CD4-positive, alpha-beta T cell (primary cell): ENCODE measurements around the gene KLHL35. TPM values are rescaled to one million over a fixed set of nuclear protein-coding genes. Genes with fewer than 3 reads are reported as not detected.
"Not testable (repeated sequence)": the region's sequence is repeated elsewhere in the genome, so short reads cannot be mapped to it uniquely, and the experiment has no call there.

Source experiments
- ATAC-seq: fragments of 200-7000 bp; cut with Tn5 transposase; one replicate; pipeline ENCODE4 v1.10.0; 2022; ENCODE audit warnings: mild to moderate bottlenecking; ENCODE audit not compliant: poor library complexity
- CTCF ChIA-PET: fragments of 350-600 bp; sonication (Branson Sonifier 250); formaldehyde crosslinking; loops from one replicate; lab custom pipeline; 2021; ENCODE audit warnings: antibody characterized with exemption, inconsistent platforms; lab: Charles Lee
- POLR2A ChIA-PET: fragments of 350-600 bp; sonication (Branson Sonifier 250); formaldehyde crosslinking; loops from one replicate; lab custom pipeline; 2021; ENCODE audit warnings: antibody characterized with exemption, inconsistent platforms; lab: Charles Lee
- DNase-seq, 14 experiments: peaks; one replicate each; pipeline ENCODE4 v3.0.0-alpha.2; 2013 to 2020; ENCODE audit warnings: mixed read lengths in 2 of 14
- H3K27ac ChIP-seq, 2 donors: one replicate each; pipeline versions ENCODE4 v1.5.1 to v1.7.0; 2013; ENCODE audit warnings: low read length in 2 of 2, low read depth in 1 of 2, mild to moderate bottlenecking in 1 of 2
- H3K27me3 ChIP-seq, 2 experiments: 1 replicate in 1 of 2; 2 replicates in 1 of 2; pipeline versions ENCODE4 v1.6.1 to v1.7.0; 2013; ENCODE audit warnings: low read length in 2 of 2, control low read depth in 1 of 2, mild to moderate bottlenecking in 1 of 2, moderate library complexity in 1 of 2; ENCODE audit not compliant: insufficient read depth in 2 of 2, control insufficient read depth in 1 of 2
- H3K36me3 ChIP-seq: one replicate; pipeline ENCODE4 v1.6.1; 2013; ENCODE audit warnings: low read length, control low read depth; ENCODE audit not compliant: insufficient read depth
- H3K4me1 ChIP-seq: one replicate; pipeline ENCODE4 v1.6.1; 2013; ENCODE audit warnings: low read length, control low read depth; ENCODE audit not compliant: insufficient read depth
- H3K4me3 ChIP-seq: one replicate; pipeline ENCODE4 v1.5.1; 2013; ENCODE audit warnings: mild to moderate bottlenecking, low read length, moderate library complexity
- H3K9me3 ChIP-seq, 2 experiments: 1 replicate in 1 of 2; 2 replicates in 1 of 2; pipeline versions ENCODE4 v1.6.1 to v1.7.0; 2013; ENCODE audit warnings: low read length in 2 of 2, mild to moderate bottlenecking in 2 of 2, control low read depth in 1 of 2, moderate library complexity in 1 of 2; ENCODE audit not compliant: control insufficient read depth in 1 of 2, insufficient read depth in 1 of 2
- H3K27ac Mint-ChIP-seq: one replicate; pipeline ENCODE4 v1.8.0; 2020; ENCODE audit warnings: mixed read lengths
- H3K27me3 Mint-ChIP-seq: one replicate; pipeline ENCODE4 v1.8.0; 2021; ENCODE audit warnings: mixed read lengths
- H3K36me3 Mint-ChIP-seq: one replicate; pipeline ENCODE4 v1.8.0; 2021; ENCODE audit warnings: low read depth, mixed read lengths
- H3K4me1 Mint-ChIP-seq: one replicate; pipeline ENCODE4 v1.8.0; 2021; ENCODE audit warnings: low read depth, mixed read lengths
- H3K4me3 Mint-ChIP-seq: one replicate; pipeline ENCODE4 v1.8.0; 2020; ENCODE audit warnings: mild to moderate bottlenecking, mixed read lengths
- H3K9me3 Mint-ChIP-seq: one replicate; pipeline ENCODE4 v1.8.0; 2020; ENCODE audit warnings: mixed read lengths
- CTCF ChIP-seq: fragments of 200-600 bp; IDR thresholded peaks from one replicate; pipeline ENCODE4 v1.8.0; 2022; ENCODE audit warnings: antibody characterized with exemption, mild to moderate bottlenecking
- intact Hi-C, 2 experiments: fragments of 100-400 bp; cut with DNase I in 1 of 2; cut with micrococcal nuclease in 1 of 2; formaldehyde crosslinking; loops; one replicate each; pipeline versions ENCODE4 v1.15.1 to v1.9.0; 2023 to 2025; cut with DNase I, micrococcal nuclease
- total RNA-seq, 174 experiments: library from RNA in 2 of 174; stranded (reverse) in 2 of 174; gene quantifications; one replicate each; pipeline ENCODE4 v1.2.3 and lab custom pipeline; 2021 to 2026

Gene KLHL35
- total RNA-seq, 2 experiments from 2014 or later: 0.33 to 0.81 TPM

- H3K27me3 Mint-ChIP-seq: no peaks in the 10 kb centered on the region
- no peak overlapping the region for H3K4me3 Mint-ChIP-seq
- H3K4me1 ChIP-seq: no peaks in the 10 kb centered on the region
- H3K36me3 Mint-ChIP-seq: peaks cover 27% of the 10 kb centered on the region
- H3K27me3 ChIP-seq: no peaks in the 10 kb centered on the region
- H3K27ac ChIP-seq: no peak overlapping the region
- no peaks in the 10 kb centered on the region for H3K4me1 Mint-ChIP-seq
- no peak for DNase-seq
- no peak overlapping the region for H3K27ac Mint-ChIP-seq
- no peak for ATAC-seq
- no peak overlapping the region for H3K4me3 ChIP-seq
- H3K9me3 ChIP-seq: no peaks in the 10 kb centered on the region
- H3K36me3 ChIP-seq: peaks cover 16% of the 10 kb centered on the region
- ChIA-PET CTCF (no interaction called here), POLR2A (interaction anchor here (1.7 kb wide), 1 partner anchor 21 kb away, joined by 4 read pairs; no protein-coding TSS in a partner anchor)
- H3K9me3 Mint-ChIP-seq: no peaks in the 10 kb centered on the region
- TF ChIP-seq CTCF: no peak
- intact Hi-C loops: no loop called here
Measured at GRCh38 chr11:75421035-75421602, 11.9 kb downstream of the KLHL35 start.

- intact Hi-C loops: no loop called here
- Mint-ChIP-seq H3K4me1 (no peaks in the 10 kb centered on the region), H3K27me3 (no peaks in the 10 kb centered on the region), H3K27ac (no peak overlapping the region), H3K36me3 (peaks cover 30% of the 10 kb centered on the region), H3K4me3 (no peak overlapping the region), H3K9me3 (no peaks in the 10 kb centered on the region)
- H3K4me1 ChIP-seq: no peaks in the 10 kb centered on the region
- TF ChIP-seq CTCF: no peak
- ATAC-seq (no peak), DNase-seq (no peak)
- peaks cover 16% of the 10 kb centered on the region for H3K36me3 ChIP-seq
- POLR2A ChIA-PET: interaction anchor here (0.6 to 1.7 kb wide), 2 partner anchors 20 to 87 kb away, joined by 3 to 4 read pairs; no protein-coding TSS in a partner anchor
- H3K27ac ChIP-seq: no peak overlapping the region
- no peaks in the 10 kb centered on the region for H3K27me3 ChIP-seq
- no peak overlapping the region for H3K4me3 ChIP-seq
- CTCF ChIA-PET: no interaction called here
- no peaks in the 10 kb centered on the region for H3K9me3 ChIP-seq
Measured at GRCh38 chr11:75420224-75421034, 12.6 kb downstream of the KLHL35 start.

GRCh38 chr11:75413864-75414263, 19.1 kb downstream of the KLHL35 start:
- no peaks in the 10 kb centered on the region for H3K4me1 ChIP-seq
- no peak overlapping the region for H3K4me3 ChIP-seq
- POLR2A ChIA-PET: interaction anchor here (0.6 kb wide), 1 partner anchor 24 kb away, joined by 3 read pairs; no protein-coding TSS in a partner anchor
- no peak overlapping the region for H3K4me3 Mint-ChIP-seq
- no peaks in the 10 kb centered on the region for H3K27me3 ChIP-seq
- H3K4me1 Mint-ChIP-seq: peaks cover 4% of the 10 kb centered on the region
- H3K36me3 Mint-ChIP-seq: peaks cover 52% of the 10 kb centered on the region
- intact Hi-C loops: no loop called here
- H3K9me3 ChIP-seq: no peaks in the 10 kb centered on the region
- H3K27ac ChIP-seq: no peak overlapping the region
- CTCF ChIA-PET: no interaction called here
- H3K9me3 Mint-ChIP-seq: no peaks in the 10 kb centered on the region
- H3K27ac Mint-ChIP-seq: no peak overlapping the region
- no peak for DNase-seq
- peaks cover 26% of the 10 kb centered on the region for H3K36me3 ChIP-seq
- no peak for TF ChIP-seq CTCF
- H3K27me3 Mint-ChIP-seq: no peaks in the 10 kb centered on the region
- ATAC-seq: no peak

GRCh38 chr11:75413146-75413545, 19.9 kb downstream of the KLHL35 start:
- H3K27me3 ChIP-seq, H3K4me1 Mint-ChIP-seq, H3K27ac Mint-ChIP-seq, POLR2A ChIA-PET, DNase-seq, H3K9me3 Mint-ChIP-seq, H3K27me3 Mint-ChIP-seq, H3K4me1 ChIP-seq, H3K27ac ChIP-seq, intact Hi-C loops, CTCF ChIA-PET, H3K4me3 Mint-ChIP-seq, ATAC-seq, H3K4me3 ChIP-seq, H3K9me3 ChIP-seq: not testable (repeated sequence)
- H3K36me3 Mint-ChIP-seq: peaks cover 57% of the 10 kb centered on the region
- peaks cover 33% of the 10 kb centered on the region for H3K36me3 ChIP-seq

GRCh38 chr11:75409971-75410370, 23.0 kb downstream of the KLHL35 start:
- H3K9me3 ChIP-seq, H3K27ac Mint-ChIP-seq, CTCF ChIA-PET, ATAC-seq, intact Hi-C loops, H3K4me1 ChIP-seq, H3K4me3 Mint-ChIP-seq, H3K27me3 ChIP-seq, POLR2A ChIA-PET, H3K27me3 Mint-ChIP-seq, DNase-seq, H3K4me3 ChIP-seq, H3K9me3 Mint-ChIP-seq, H3K27ac ChIP-seq: not testable (repeated sequence)
- Mint-ChIP-seq H3K4me1 (peaks cover 17% of the 10 kb centered on the region), H3K36me3 (peaks cover 72% of the 10 kb centered on the region)
- peaks cover 54% of the 10 kb centered on the region for H3K36me3 ChIP-seq
